OCI-LY1 (cell line): ENCODE data around the gene SSBP3.

Experiments used
- H2AFZ ChIP-seq: fragments of 200-600 bp; sonication (generic), shearing (Covaris generic); 2 replicates; pipeline ENCODE4 v1.6.0; 2014; ENCODE audit warnings: antibody characterized with exemption, mild to moderate bottlenecking, low read length
- H3F3A ChIP-seq: fragments of 200-600 bp; sonication (generic), shearing (Covaris generic); 2 replicates; pipeline ENCODE4 v1.6.0; 2014; ENCODE audit warnings: mild to moderate bottlenecking, antibody characterized with exemption, low read length, moderate library complexity; ENCODE audit not compliant: insufficient read depth
- H3K27ac ChIP-seq: fragments of 200-600 bp; sonication (generic); 2 replicates; pipeline ENCODE4 v1.5.1; 2014; ENCODE audit warnings: low read length, mixed run types, mild to moderate bottlenecking, low read depth; ENCODE audit not compliant: poor library complexity, severe bottlenecking
- H3K27me3 ChIP-seq: fragments of 200-600 bp; sonication (generic); 2 replicates; pipeline ENCODE4 v1.6.0; 2014; ENCODE audit warnings: antibody characterized with exemption, mild to moderate bottlenecking, low read length, moderate library complexity; ENCODE audit not compliant: insufficient read depth
- H3K36me3 ChIP-seq: fragments of 200-600 bp; sonication (generic); 2 replicates; pipeline ENCODE4 v1.6.1; 2014; ENCODE audit warnings: mild to moderate bottlenecking, antibody characterized with exemption, low read length, moderate library complexity, mixed read lengths; ENCODE audit not compliant: insufficient read depth
- H3K4me1 ChIP-seq: fragments of 200-600 bp; sonication (generic); 2 replicates; pipeline ENCODE4 v1.5.1; 2014; ENCODE audit warnings: mild to moderate bottlenecking, low read length, moderate library complexity; ENCODE audit not compliant: insufficient read depth, severe bottlenecking
- H3K4me2 ChIP-seq: fragments of 200-600 bp; sonication (generic), shearing (Covaris generic); 2 replicates; pipeline ENCODE4 v1.6.1; 2014; ENCODE audit warnings: low read length
- H3K4me3 ChIP-seq: fragments of 200-600 bp; sonication (generic); 2 replicates; pipeline ENCODE4 v1.5.1; 2014; ENCODE audit warnings: low read length, low read depth, mild to moderate bottlenecking, mixed read lengths; ENCODE audit not compliant: poor library complexity, severe bottlenecking
- H3K79me2 ChIP-seq: fragments of 200-600 bp; shearing (Covaris generic); 2 replicates; pipeline ENCODE4 v1.6.1; 2016; ENCODE audit warnings: mixed run types, low read length, mixed read lengths; ENCODE audit not compliant: insufficient read depth
- H3K9ac ChIP-seq: fragments of 200-600 bp; sonication (generic), shearing (Covaris generic); 2 replicates; pipeline ENCODE4 v1.6.1; 2014; ENCODE audit warnings: mild to moderate bottlenecking, low read length, mixed read lengths
- H3K9me2 ChIP-seq: fragments of 200-600 bp; sonication (generic), shearing (Covaris generic); 2 replicates; pipeline ENCODE4 v1.6.1; 2014; ENCODE audit warnings: low read depth, mild to moderate bottlenecking, low read length, mixed read lengths
- H3K9me3 ChIP-seq: fragments of 200-600 bp; shearing (Covaris generic); 2 replicates; pipeline ENCODE4 v1.6.1; 2014; ENCODE audit warnings: low read length, mixed read lengths
- H4K20me1 ChIP-seq: fragments of 200-600 bp; sonication (generic), shearing (Covaris generic); 2 replicates; pipeline ENCODE4 v1.6.0; 2016; ENCODE audit warnings: mild to moderate bottlenecking, low read length; ENCODE audit not compliant: insufficient read depth
- EZH2 ChIP-seq: fragments of 200-600 bp; sonication (generic), shearing (Covaris generic); IDR thresholded peaks from 2 replicates; pipeline ENCODE4 v1.8.0; 2017; ENCODE audit warnings: borderline replicate concordance, mixed run types, mild to moderate bottlenecking, antibody characterized with exemption, low read length, moderate library complexity, mixed read lengths
- TF ChIP-seq, protein P1 (sequence below): fragments of 200-600 bp; sonication (generic), shearing (Covaris generic); IDR thresholded peaks from 2 replicates; pipeline ENCODE4 v1.5.1; 2017; ENCODE audit warnings: mild to moderate bottlenecking, antibody characterized with exemption, low read length, moderate library complexity, mixed read lengths

The SSBP3 gene

DNA sequence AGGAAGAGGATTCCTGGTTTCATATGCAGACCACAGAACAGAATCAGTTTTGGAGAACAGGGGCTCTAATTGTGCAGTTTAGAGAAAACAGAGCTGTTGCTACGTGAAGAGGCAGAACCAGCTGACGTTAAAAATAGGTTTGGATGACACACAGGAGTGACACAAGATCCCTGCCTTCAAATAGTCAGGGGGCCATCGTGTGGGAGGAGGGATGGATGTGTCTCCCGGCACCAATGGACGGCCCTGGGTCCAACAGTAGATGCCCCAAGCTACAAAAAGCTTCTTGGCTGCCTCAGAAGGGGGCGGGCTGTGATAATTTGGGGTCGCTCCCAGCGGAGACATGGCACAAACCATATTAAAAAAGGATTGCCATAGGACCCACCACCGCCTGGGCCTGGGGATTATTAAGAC lies 118.4 kb downstream of the SSBP3 start:
- H4K20me1 ChIP-seq: no peaks in the 10 kb centered on the region
- H3F3A ChIP-seq: no peaks in the 10 kb centered on the region
- no peaks in the 10 kb centered on the region for H3K79me2 ChIP-seq
- TF ChIP-seq EZH2: no peak
- TF ChIP-seq, protein P1, sequence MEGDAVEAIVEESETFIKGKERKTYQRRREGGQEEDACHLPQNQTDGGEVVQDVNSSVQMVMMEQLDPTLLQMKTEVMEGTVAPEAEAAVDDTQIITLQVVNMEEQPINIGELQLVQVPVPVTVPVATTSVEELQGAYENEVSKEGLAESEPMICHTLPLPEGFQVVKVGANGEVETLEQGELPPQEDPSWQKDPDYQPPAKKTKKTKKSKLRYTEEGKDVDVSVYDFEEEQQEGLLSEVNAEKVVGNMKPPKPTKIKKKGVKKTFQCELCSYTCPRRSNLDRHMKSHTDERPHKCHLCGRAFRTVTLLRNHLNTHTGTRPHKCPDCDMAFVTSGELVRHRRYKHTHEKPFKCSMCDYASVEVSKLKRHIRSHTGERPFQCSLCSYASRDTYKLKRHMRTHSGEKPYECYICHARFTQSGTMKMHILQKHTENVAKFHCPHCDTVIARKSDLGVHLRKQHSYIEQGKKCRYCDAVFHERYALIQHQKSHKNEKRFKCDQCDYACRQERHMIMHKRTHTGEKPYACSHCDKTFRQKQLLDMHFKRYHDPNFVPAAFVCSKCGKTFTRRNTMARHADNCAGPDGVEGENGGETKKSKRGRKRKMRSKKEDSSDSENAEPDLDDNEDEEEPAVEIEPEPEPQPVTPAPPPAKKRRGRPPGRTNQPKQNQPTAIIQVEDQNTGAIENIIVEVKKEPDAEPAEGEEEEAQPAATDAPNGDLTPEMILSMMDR: no peak
- no peak overlapping the region for H3K4me3 ChIP-seq
- no peak overlapping the region for H3K4me2 ChIP-seq
- no peak overlapping the region for H3K9ac ChIP-seq
- no peak overlapping the region for H2AFZ ChIP-seq
- H3K4me1 ChIP-seq: no peaks in the 10 kb centered on the region
- H3K27me3 ChIP-seq: 0 out of 2 replicates have a peak, but pooled peaks cover 6% of the 10 kb centered on the region
- H3K9me3 ChIP-seq: no peaks in the 10 kb centered on the region
- no peaks in the 10 kb centered on the region for H3K36me3 ChIP-seq
- no peaks in the 10 kb centered on the region for H3K9me2 ChIP-seq
- H3K27ac ChIP-seq: no peak overlapping the region

DNA sequence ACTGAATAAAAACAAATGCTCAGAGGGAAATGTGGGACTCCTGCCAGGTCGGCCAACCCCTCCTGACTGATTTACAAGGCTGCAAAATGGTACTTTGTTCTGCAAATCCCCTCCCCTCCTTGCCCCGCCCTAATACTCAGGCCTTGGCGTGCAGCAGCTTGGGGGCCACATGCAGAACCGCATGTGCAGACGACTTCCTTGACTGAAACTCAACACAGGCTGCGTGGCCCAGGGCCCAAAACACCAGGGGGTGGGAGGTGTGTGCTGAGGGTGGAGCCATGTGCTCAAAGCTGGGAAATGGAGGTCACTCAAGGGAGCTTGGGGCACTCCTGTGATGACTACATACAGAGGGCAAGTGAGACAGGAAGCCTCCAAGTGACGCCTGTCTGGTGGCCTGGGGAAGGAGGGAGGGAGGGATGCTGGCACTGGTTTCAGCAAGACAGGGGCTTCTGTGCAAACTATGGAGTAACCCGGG lies 119.0 kb downstream of the SSBP3 start:
- H3K9me2 ChIP-seq: no peaks in the 10 kb centered on the region
- H3K27me3 ChIP-seq: 0 out of 2 replicates have a peak, but pooled peaks cover 6% of the 10 kb centered on the region
- no peak overlapping the region for H3K27ac ChIP-seq
- no peak overlapping the region for H3K4me3 ChIP-seq
- no peaks in the 10 kb centered on the region for H4K20me1 ChIP-seq
- no peaks in the 10 kb centered on the region for H3K9me3 ChIP-seq
- H3K79me2 ChIP-seq: no peaks in the 10 kb centered on the region
- no peaks in the 10 kb centered on the region for H3K36me3 ChIP-seq
- no peak overlapping the region for H3K4me2 ChIP-seq
- no peak overlapping the region for H2AFZ ChIP-seq
- TF ChIP-seq EZH2: no peak
- TF ChIP-seq, protein P1: no peak
- no peak overlapping the region for H3K9ac ChIP-seq
- H3F3A ChIP-seq: no peaks in the 10 kb centered on the region
- H3K4me1 ChIP-seq: no peaks in the 10 kb centered on the region

DNA sequence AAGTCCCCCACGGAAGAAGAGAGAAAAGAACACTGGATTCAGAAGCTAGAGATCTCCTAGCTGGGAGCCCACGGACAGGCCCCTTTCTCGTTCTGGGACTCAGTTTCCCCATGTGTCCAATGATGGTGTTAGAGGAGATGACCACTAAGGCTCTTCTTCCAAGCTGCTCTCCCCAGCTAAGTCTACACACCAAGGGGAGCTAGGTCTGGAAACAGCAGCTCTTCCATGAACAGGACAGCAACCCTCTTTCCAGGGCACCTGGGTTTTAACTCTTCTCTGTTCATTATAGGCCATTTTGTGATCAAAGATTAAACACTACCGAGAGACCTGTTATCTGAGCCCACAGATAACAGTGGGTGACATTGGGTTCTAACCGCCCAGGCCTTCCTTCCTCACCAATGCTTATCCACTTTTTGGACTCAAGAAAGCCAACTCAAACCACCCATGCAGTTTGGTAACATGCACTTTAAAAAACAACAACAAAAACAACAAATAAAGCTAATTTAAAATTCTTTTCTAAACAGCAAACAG lies 120.3 kb downstream of the SSBP3 start:
- Histone ChIP-seq H3K4me3 (no peak overlapping the region), H3K9me2 (no peaks in the 10 kb centered on the region), H3K4me1 (no peaks in the 10 kb centered on the region), H3K27ac (no peak overlapping the region), H3K4me2 (no peak overlapping the region), H3K36me3 (no peaks in the 10 kb centered on the region), H3K79me2 (no peaks in the 10 kb centered on the region), H2AFZ (no peak overlapping the region), H3K9ac (no peak overlapping the region), H3F3A (no peaks in the 10 kb centered on the region), H3K27me3 (0 out of 2 replicates have a peak, but pooled peaks cover 6% of the 10 kb centered on the region), H3K9me3 (no peaks in the 10 kb centered on the region), H4K20me1 (no peaks in the 10 kb centered on the region)
- TF ChIP-seq, protein P1: no peak
- no peak for TF ChIP-seq EZH2
